HG03045 (cell line): Measurements from ENCODE around the gene ENOX2.
"Not testable (repeated sequence)": the region's sequence is repeated elsewhere in the genome, so short reads cannot be mapped to it uniquely, and the experiment has no call there.

Experiments used
- ATAC-seq: cut with Tn5 transposase; IDR thresholded peaks from one replicate; pipeline ENCODE4 v1.9.1; 2021; ENCODE audit warnings: mild to moderate bottlenecking, moderate library complexity; ENCODE audit not compliant: unreplicated experiment

The ENOX2 gene

GRCh38 chrX:130827648-130828047 is 75.4 kb downstream of the ENOX2 start:
- no peak for ATAC-seq

DNA sequence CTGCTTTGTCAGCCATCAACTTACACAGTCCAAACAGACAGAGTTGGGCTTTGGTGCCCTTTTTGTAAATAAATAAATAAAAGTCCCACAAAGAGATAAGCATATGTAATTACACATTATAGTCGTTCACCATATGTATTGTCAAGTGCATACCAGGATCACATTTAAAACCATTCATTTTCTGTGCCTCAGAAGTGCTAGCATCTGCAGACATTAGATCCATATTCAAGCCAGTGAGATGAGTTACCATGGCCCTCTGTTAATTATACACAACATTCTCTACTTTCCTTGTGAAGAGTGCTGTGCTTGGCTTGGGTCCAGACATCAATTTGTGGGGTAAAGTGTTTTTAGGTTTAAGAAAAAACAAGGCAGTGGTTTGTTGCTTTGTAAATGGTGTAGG is 76.8 kb downstream of the ENOX2 start:
- no peak for ATAC-seq

GRCh38 chrX:130825525-130825924 is 77.5 kb downstream of the ENOX2 start:
- ATAC-seq, result no peak

GRCh38 chrX:130819367-130819766 is 83.6 kb downstream of the ENOX2 start:
- ATAC-seq, result not testable (repeated sequence)

DNA sequence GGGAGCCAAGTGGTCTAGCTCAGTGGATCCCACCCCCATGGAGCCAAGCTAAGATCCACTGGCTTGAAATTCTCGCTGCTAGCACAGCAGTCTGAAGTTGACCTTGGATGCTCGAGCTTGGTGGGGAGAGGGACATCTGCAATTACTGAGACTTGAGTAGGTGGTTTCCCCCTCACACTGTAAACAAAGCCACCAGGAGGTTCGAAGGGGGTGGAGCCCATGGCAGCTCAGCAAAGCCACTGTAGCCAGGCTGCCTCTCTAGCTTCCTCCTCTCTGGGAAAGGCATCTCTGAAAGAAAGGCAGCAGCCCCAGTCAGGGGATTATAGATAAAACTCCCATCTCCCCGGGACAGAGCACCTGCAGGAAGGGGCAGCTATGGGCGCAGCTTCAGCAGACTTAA is 89.1 kb downstream of the ENOX2 start:
- ATAC-seq, result not testable (repeated sequence)

GRCh38 chrX:130810561-130810960 is 92.4 kb downstream of the ENOX2 start:
- ATAC-seq, result no peak

DNA sequence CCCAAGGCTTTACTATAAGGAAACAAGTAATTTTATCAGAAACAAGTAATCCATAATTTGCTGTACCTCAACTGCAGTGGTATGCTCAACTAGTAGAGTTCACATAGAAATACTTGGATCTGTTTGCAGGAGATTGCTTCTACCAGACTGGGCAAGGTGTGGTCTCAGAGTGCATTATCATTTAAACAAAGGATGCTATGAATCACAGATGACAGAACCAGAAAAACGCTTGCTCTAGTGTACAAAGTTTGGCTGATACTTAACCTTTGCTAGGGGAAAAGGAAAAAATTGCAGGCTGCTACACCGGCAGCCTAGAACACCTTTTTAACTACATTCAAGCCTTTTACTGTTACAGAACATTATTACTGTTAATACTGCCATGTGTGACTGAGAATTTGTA is 97.1 kb downstream of the ENOX2 start:
- ATAC-seq, result no peak

- ATAC-seq, result no peak
Observed at GRCh38 chrX:130803537-130803936, 99.5 kb downstream of the ENOX2 start.

- ATAC-seq, result no peak
Observed at GRCh38 chrX:130801901-130802300, 101.1 kb downstream of the ENOX2 start.

DNA sequence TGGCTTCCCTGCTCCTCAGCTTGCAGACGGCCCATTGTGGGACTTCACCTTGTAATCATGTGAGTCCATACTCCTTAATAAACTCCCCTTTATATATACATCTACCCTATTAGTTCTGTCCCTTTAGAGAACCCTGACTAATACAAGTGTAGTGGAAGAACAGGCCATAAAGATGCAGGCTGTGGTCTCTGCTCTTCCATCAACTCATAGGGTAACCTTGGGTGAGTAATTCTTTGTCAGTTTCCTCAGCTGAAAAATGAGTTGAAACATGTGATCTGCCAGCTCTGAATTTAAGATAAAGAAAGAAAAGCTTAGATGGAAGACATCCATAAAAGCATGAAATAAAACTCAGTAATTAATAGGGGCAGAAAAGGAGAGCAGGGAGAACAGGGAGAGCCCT is 103.6 kb downstream of the ENOX2 start:
- no peak for ATAC-seq

- ATAC-seq, result no peak
Observed at GRCh38 chrX:130793975-130794374, 109.0 kb downstream of the ENOX2 start.

GRCh38 chrX:130791870-130792269 is 111.1 kb downstream of the ENOX2 start:
- not testable (repeated sequence) for ATAC-seq

GRCh38 chrX:130789793-130790192 is 113.2 kb downstream of the ENOX2 start:
- no peak for ATAC-seq

GRCh38 chrX:130788786-130789581 is 114.0 kb downstream of the ENOX2 start:
- ATAC-seq, result no peak

- no peak for ATAC-seq
Observed at GRCh38 chrX:130786030-130786429, 117.0 kb downstream of the ENOX2 start.

DNA sequence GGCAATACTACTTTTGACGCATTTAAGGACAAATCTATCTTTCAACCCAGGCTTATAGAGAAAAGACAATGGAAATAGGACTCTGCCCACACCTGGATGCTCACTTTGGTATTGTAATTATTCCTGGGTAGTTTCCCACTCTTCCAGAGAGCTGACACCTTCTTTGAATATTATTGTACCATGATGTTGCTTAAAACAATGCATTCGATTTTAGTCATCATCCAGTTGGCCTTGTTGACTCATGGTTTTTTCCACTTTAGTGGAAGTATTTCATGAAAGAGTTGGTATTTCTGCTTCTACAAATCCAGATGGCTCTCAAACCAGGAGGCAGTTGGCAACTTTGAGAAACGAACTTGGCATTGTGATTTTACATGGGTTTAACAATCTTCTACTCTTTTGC is 124.2 kb downstream of the ENOX2 start:
- no peak for ATAC-seq

GRCh38 chrX:130775849-130776248 is 127.2 kb downstream of the ENOX2 start:
- ATAC-seq, result no peak

GRCh38 chrX:130772776-130773143 is 130.2 kb downstream of the ENOX2 start:
- no peak for ATAC-seq

- ATAC-seq, result no peak
Observed at GRCh38 chrX:130772105-130772775, 130.8 kb downstream of the ENOX2 start.

DNA sequence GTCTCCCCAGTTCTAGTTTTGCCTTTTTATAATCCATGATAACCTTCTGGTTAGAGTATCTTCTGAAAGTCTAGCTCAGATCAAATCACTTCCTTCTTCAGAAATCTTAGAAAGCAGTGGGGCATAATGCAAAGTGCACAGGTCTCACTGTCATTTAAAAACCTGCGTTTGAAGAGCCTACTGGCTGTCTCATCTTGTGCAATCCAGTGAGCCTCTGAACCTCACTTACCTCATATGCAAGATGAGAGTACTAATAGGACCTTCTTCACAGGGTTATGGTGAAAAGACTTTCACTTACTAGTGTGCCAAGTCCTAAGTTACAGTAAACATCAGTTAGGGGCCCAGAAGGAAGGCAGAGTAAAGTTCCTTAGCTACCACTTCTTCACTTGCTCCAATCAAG is 131.4 kb downstream of the ENOX2 start:
- no peak for ATAC-seq

DNA sequence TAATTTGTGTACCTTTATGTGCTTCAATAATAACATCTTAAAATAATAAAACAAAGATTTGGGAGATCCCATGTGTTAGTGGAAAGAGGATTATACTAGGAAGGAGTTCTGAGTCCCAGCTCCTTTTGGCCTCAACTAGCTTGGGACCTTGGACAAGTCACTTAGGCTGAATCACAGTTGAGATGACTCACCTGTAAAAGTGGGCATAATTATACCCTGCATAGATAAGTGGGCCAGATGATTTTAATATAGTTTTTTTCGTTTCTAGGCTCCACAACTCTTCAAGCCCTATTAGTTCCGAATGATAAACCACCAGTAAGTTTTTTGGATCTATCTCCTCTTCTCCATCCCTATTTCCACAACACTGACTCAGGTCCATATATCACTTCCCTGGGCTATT is 131.8 kb downstream of the ENOX2 start:
- ATAC-seq, result no peak

GRCh38 chrX:130770615-130771014 is 132.4 kb downstream of the ENOX2 start:
- ATAC-seq, result no peak

DNA sequence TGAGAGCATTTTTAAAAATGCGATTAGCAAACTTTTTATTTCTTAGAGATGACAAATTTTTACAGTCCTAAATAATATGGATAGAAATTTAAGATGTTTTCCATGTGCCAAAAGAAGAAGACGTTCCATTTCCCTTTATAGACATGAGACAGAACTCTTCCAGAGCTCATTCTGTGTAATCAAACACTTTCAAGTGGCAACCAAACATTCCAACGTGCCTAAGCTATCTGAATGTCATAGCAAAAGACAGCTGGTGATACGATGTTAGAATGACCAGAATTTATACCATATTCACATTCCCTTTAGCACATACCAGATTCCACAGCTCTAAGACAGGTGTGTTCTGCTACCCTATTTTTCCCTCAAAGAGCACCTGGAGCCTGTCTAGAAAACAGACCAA is 133.2 kb downstream of the ENOX2 start:
- ATAC-seq, result no peak
